Measurements from ENCODE around the gene TRIM29. TPM values are rescaled to one million over a fixed set of nuclear protein-coding genes. Genes with fewer than 3 reads are reported as not detected.
A peak's percentile ranks its signal among the peaks of the same experiment; 100 is the strongest.

TRIM29 gene
- total and polyA plus RNA-seq, 2 of the 13 experiments (the other 11 are each of a cell fraction or from before 2014, with no cell fraction given), result 0.86 TPM

- TF ChIP-seq, protein P1, sequence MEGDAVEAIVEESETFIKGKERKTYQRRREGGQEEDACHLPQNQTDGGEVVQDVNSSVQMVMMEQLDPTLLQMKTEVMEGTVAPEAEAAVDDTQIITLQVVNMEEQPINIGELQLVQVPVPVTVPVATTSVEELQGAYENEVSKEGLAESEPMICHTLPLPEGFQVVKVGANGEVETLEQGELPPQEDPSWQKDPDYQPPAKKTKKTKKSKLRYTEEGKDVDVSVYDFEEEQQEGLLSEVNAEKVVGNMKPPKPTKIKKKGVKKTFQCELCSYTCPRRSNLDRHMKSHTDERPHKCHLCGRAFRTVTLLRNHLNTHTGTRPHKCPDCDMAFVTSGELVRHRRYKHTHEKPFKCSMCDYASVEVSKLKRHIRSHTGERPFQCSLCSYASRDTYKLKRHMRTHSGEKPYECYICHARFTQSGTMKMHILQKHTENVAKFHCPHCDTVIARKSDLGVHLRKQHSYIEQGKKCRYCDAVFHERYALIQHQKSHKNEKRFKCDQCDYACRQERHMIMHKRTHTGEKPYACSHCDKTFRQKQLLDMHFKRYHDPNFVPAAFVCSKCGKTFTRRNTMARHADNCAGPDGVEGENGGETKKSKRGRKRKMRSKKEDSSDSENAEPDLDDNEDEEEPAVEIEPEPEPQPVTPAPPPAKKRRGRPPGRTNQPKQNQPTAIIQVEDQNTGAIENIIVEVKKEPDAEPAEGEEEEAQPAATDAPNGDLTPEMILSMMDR (CRISPR knock-in tag; IDR thresholded peaks at IDR 0.05), result peak; percentile 26; the same call in 1 of the 2 replicates
- TF ChIP-seq ZNF24 (IDR thresholded peaks at IDR 0.05) (no peak), NCOA2 (CRISPR knock-in tag; IDR thresholded peaks at IDR 0.05) (peak; percentile 74), HOXA9 (CRISPR knock-in tag; IDR thresholded peaks at IDR 0.05; ENCODE audit: borderline replicate concordance) (no peak), U2AF2 (IDR thresholded peaks at IDR 0.05; ENCODE audit: low read depth, low read length) (no peak), NKX3-1 (CRISPR knock-in tag; IDR thresholded peaks at IDR 0.05) (no peak), RCOR2 (CRISPR knock-in tag; IDR thresholded peaks at IDR 0.05) (no peak; the same call in 1 of the 2 replicates), ZNF180 (CRISPR knock-in tag; IDR thresholded peaks at IDR 0.05; ENCODE audit: borderline replicate concordance, low read depth) (no peak), HNRNPH1 (optimal IDR thresholded peaks at IDR 0.05; ENCODE audit: low read depth, low read length) (peak; percentile 89), NFAT5 (CRISPR knock-in tag; IDR thresholded peaks at IDR 0.05) (no peak), PRPF4 (IDR thresholded peaks at IDR 0.05; ENCODE audit: low read depth, low read length, poor library complexity, severe bottlenecking) (peak; percentile 84), NFE2L1 (CRISPR knock-in tag; IDR thresholded peaks at IDR 0.05; ENCODE audit: borderline replicate concordance) (no peak), GTF2F1 (IDR thresholded peaks at IDR 0.05; ENCODE audit: low read length) (no peak), HNRNPL (IDR thresholded peaks at IDR 0.05; ENCODE audit: low read depth, low read length) (0 out of 2 replicates have a peak, but pooled peaks have one; percentile 45), ZNF83 (CRISPR knock-in tag; IDR thresholded peaks at IDR 0.05; ENCODE audit: borderline replicate concordance) (no peak), NFE2L2 (IDR thresholded peaks at IDR 0.05; ENCODE audit: low read length) (no peak), TOE1 (CRISPR knock-in tag; IDR thresholded peaks at IDR 0.05) (no peak)
- TF ChIP-seq, protein P2, sequence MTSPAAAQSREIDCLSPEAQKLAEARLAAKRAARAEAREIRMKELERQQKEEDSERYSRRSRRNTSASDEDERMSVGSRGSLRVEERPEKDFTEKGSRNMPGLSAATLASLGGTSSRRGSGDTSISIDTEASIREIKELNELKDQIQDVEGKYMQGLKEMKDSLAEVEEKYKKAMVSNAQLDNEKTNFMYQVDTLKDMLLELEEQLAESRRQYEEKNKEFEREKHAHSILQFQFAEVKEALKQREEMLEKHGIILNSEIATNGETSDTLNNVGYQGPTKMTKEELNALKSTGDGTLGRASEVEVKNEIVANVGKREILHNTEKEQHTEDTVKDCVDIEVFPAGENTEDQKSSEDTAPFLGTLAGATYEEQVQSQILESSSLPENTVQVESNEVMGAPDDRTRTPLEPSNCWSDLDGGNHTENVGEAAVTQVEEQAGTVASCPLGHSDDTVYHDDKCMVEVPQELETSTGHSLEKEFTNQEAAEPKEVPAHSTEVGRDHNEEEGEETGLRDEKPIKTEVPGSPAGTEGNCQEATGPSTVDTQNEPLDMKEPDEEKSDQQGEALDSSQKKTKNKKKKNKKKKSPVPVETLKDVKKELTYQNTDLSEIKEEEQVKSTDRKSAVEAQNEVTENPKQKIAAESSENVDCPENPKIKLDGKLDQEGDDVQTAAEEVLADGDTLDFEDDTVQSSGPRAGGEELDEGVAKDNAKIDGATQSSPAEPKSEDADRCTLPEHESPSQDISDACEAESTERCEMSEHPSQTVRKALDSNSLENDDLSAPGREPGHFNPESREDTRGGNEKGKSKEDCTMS (CRISPR knock-in tag; conservative IDR thresholded peaks at IDR 0.05), result no peak
- TF ChIP-seq, protein P3, sequence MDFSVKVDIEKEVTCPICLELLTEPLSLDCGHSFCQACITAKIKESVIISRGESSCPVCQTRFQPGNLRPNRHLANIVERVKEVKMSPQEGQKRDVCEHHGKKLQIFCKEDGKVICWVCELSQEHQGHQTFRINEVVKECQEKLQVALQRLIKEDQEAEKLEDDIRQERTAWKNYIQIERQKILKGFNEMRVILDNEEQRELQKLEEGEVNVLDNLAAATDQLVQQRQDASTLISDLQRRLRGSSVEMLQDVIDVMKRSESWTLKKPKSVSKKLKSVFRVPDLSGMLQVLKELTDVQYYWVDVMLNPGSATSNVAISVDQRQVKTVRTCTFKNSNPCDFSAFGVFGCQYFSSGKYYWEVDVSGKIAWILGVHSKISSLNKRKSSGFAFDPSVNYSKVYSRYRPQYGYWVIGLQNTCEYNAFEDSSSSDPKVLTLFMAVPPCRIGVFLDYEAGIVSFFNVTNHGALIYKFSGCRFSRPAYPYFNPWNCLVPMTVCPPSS (IDR thresholded peaks at IDR 0.05), result no peak
Observed at GRCh38 chr11:120184946-120185705, 47.2 kb upstream of the TRIM29 start (continued).

Measured in HepG2 (cell line).